MV-4-11 (cell line): ENCODE measurements around the gene MYBPC1.
"Not testable (repeated sequence)": the region's sequence is repeated elsewhere in the genome, so short reads cannot be mapped to it uniquely, and the experiment has no call there.

Experiments used
- DNase-seq: peaks from one replicate; lab custom pipeline; 2025; lab: John Stamatoyannopoulos, UW

Gene MYBPC1

GRCh38 chr12:101594700-101595099, at the start of gene MYBPC1:
Gene MYBPC1 (plus strand): TSS chr12:101594971. CDS start chr12:101595071, 100 bp downstream.
- no peak for DNase-seq

- DNase-seq = no peak
Observed at GRCh38 chr12:101551362-101552114, 43.2 kb upstream of the MYBPC1 start.

GRCh38 chr12:101552277-101552676, 42.5 kb upstream of the MYBPC1 start:
- DNase-seq = peak; percentile 35

- no peak for DNase-seq
Observed at GRCh38 chr12:101557094-101557493, 37.7 kb upstream of the MYBPC1 start.

- not testable (repeated sequence) for DNase-seq
Observed at GRCh38 chr12:101558726-101559125, 36.0 kb upstream of the MYBPC1 start.

- peak; percentile 15 for DNase-seq
Observed at GRCh38 chr12:101563212-101563611, 31.6 kb upstream of the MYBPC1 start.

- peak; percentile 12 for DNase-seq
Observed at GRCh38 chr12:101564912-101565311, 29.9 kb upstream of the MYBPC1 start.

GRCh38 chr12:101566318-101566717, 28.5 kb upstream of the MYBPC1 start:
- DNase-seq = no peak

- no peak for DNase-seq
Observed at GRCh38 chr12:101567918-101568317, 26.9 kb upstream of the MYBPC1 start.

GRCh38 chr12:101570047-101570446, 24.7 kb upstream of the MYBPC1 start:
- peak; percentile 5 for DNase-seq

- DNase-seq = no peak
Observed at GRCh38 chr12:101571105-101571504, 23.7 kb upstream of the MYBPC1 start.

- no peak for DNase-seq
Observed at GRCh38 chr12:101573743-101574142, 21.0 kb upstream of the MYBPC1 start.

- no peak for DNase-seq
Observed at GRCh38 chr12:101578417-101578816, 16.4 kb upstream of the MYBPC1 start.

GRCh38 chr12:101581190-101581589, 13.6 kb upstream of the MYBPC1 start:
- DNase-seq = no peak

GRCh38 chr12:101582937-101583336, 11.8 kb upstream of the MYBPC1 start:
- DNase-seq = no peak

GRCh38 chr12:101590383-101590782, 4.4 kb upstream of the MYBPC1 start:
- no peak for DNase-seq

GRCh38 chr12:101591781-101592180, 3.0 kb upstream of the MYBPC1 start:
- DNase-seq = no peak

GRCh38 chr12:101592448-101592847, 2.3 kb upstream of the MYBPC1 start:
- no peak for DNase-seq

- no peak for DNase-seq
Observed at GRCh38 chr12:101592921-101593320, 1.9 kb upstream of the MYBPC1 start.

- DNase-seq = no peak
Observed at GRCh38 chr12:101596172-101596571, 1.4 kb downstream of the MYBPC1 start.

GRCh38 chr12:101597164-101597563, 2.4 kb downstream of the MYBPC1 start:
- no peak for DNase-seq

- no peak for DNase-seq
Observed at GRCh38 chr12:101598483-101598882, 3.7 kb downstream of the MYBPC1 start.

- DNase-seq = no peak
Observed at GRCh38 chr12:101599311-101599710, 4.5 kb downstream of the MYBPC1 start.
